DND-41 (cell line): ENCODE results near the gene MPO.

Source experiments
- ATAC-seq: fragments of 200-7000 bp; cut with Tn5 transposase; 3 replicates; pipeline ENCODE4 v1.9.1; 2021; ENCODE audit warnings: low read depth; ENCODE audit not compliant: insufficient read depth
- DNase-seq: peaks from one replicate; pipeline ENCODE4 v3.0.0-alpha.2; 2020
- H2AFZ ChIP-seq: 2 replicates; pipeline ENCODE4 v1.6.0; 2012; ENCODE audit warnings: low read depth, low read length
- H3K27ac ChIP-seq: 2 replicates; pipeline ENCODE4 v1.5.1; 2012; ENCODE audit warnings: low read length, inconsistent platforms
- H3K27me3 ChIP-seq: fragments of 200-600 bp; sonication (generic); 2 replicates; pipeline ENCODE4 v1.6.0; 2012; ENCODE audit warnings: low read length, mild to moderate bottlenecking, inconsistent platforms; ENCODE audit not compliant: insufficient read depth, poor library complexity
- H3K36me3 ChIP-seq: 2 replicates; pipeline ENCODE4 v1.5.1; 2012; ENCODE audit warnings: low read length, inconsistent platforms; ENCODE audit not compliant: insufficient read depth
- H3K4me1 ChIP-seq: 2 replicates; pipeline ENCODE4 v1.5.1; 2012; ENCODE audit warnings: mild to moderate bottlenecking, low read length; ENCODE audit not compliant: insufficient read depth
- H3K4me2 ChIP-seq: 2 replicates; pipeline ENCODE4 v1.6.0; 2012; ENCODE audit warnings: mild to moderate bottlenecking, moderate library complexity, low read length, inconsistent platforms; ENCODE audit not compliant: insufficient read depth
- H3K4me3 ChIP-seq, 2 experiments: fragments of 200-600 bp in 1 of 2; shearing (Covaris generic) in 1 of 2; 2 replicates each; pipeline ENCODE4 v1.5.1; 2012 to 2016; ENCODE audit warnings: inconsistent platforms in 2 of 2, low read length in 2 of 2, mild to moderate bottlenecking in 2 of 2, low read depth in 1 of 2, moderate library complexity in 1 of 2
- H3K79me2 ChIP-seq: 2 replicates; pipeline ENCODE4 v1.6.0; 2012; ENCODE audit warnings: low read length, inconsistent platforms; ENCODE audit not compliant: insufficient read depth
- H3K9ac ChIP-seq: 2 replicates; pipeline ENCODE4 v1.6.0; 2012; ENCODE audit warnings: low read depth, mild to moderate bottlenecking, inconsistent platforms, low read length, moderate library complexity
- H3K9me3 ChIP-seq: 2 replicates; pipeline ENCODE4 v1.5.1; 2012; ENCODE audit warnings: low read length, moderate library complexity, mild to moderate bottlenecking, inconsistent platforms; ENCODE audit not compliant: insufficient read depth, severe bottlenecking
- H4K20me1 ChIP-seq: 2 replicates; pipeline ENCODE4 v1.6.0; 2012; ENCODE audit warnings: low read length; ENCODE audit not compliant: insufficient read depth
- EZH2 ChIP-seq: IDR thresholded peaks from 3 replicates; pipeline ENCODE4 v1.6.1; 2012; ENCODE audit warnings: borderline replicate concordance, low read depth, mild to moderate bottlenecking, moderate library complexity, low read length, inconsistent platforms; ENCODE audit not compliant: severe bottlenecking
- TF ChIP-seq, protein P1 (sequence below): IDR thresholded peaks from 2 replicates; pipeline ENCODE4 v1.5.1; 2012; ENCODE audit warnings: borderline replicate concordance, low read length, moderate library complexity, mild to moderate bottlenecking; ENCODE audit not compliant: poor library complexity, severe bottlenecking; ENCODE audit errors: extremely low read depth

MPO gene

DNA sequence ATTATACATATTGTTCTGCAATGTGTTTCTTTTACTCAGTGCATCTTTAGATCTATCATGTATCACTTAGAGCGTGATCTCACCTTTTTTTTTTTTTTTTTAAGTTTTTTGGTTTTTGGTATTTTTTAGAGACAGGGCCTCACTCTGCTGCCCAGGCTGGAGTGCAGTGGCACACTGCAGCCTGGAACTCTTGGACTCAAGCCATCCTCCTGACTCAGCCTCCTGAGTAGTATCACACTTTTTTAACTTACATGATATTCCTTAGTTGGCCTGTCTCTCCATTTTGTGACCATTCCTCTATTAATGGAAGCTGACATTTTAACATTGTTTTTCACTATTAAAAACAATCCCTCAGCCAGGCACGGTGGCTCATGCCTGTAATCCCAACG, 4.7 kb upstream of the MPO start:
- Histone ChIP-seq H3K9me3 (no peaks in the 10 kb centered on the region), H3K4me3 (no peak overlapping the region), H4K20me1 (no peaks in the 10 kb centered on the region), H2AFZ (no peak overlapping the region), H3K27ac (no peak overlapping the region), H3K27me3 (no peaks in the 10 kb centered on the region), H3K9ac (no peak overlapping the region), H3K4me1 (peaks cover 22% of the 10 kb centered on the region), H3K36me3 (no peaks in the 10 kb centered on the region), H3K4me2 (no peak overlapping the region), H3K79me2 (no peaks in the 10 kb centered on the region)
- DNase-seq (no peak), ATAC-seq (no peak)
- TF ChIP-seq, protein P1, sequence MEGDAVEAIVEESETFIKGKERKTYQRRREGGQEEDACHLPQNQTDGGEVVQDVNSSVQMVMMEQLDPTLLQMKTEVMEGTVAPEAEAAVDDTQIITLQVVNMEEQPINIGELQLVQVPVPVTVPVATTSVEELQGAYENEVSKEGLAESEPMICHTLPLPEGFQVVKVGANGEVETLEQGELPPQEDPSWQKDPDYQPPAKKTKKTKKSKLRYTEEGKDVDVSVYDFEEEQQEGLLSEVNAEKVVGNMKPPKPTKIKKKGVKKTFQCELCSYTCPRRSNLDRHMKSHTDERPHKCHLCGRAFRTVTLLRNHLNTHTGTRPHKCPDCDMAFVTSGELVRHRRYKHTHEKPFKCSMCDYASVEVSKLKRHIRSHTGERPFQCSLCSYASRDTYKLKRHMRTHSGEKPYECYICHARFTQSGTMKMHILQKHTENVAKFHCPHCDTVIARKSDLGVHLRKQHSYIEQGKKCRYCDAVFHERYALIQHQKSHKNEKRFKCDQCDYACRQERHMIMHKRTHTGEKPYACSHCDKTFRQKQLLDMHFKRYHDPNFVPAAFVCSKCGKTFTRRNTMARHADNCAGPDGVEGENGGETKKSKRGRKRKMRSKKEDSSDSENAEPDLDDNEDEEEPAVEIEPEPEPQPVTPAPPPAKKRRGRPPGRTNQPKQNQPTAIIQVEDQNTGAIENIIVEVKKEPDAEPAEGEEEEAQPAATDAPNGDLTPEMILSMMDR = no peak
- TF ChIP-seq EZH2 = no peak

DNA sequence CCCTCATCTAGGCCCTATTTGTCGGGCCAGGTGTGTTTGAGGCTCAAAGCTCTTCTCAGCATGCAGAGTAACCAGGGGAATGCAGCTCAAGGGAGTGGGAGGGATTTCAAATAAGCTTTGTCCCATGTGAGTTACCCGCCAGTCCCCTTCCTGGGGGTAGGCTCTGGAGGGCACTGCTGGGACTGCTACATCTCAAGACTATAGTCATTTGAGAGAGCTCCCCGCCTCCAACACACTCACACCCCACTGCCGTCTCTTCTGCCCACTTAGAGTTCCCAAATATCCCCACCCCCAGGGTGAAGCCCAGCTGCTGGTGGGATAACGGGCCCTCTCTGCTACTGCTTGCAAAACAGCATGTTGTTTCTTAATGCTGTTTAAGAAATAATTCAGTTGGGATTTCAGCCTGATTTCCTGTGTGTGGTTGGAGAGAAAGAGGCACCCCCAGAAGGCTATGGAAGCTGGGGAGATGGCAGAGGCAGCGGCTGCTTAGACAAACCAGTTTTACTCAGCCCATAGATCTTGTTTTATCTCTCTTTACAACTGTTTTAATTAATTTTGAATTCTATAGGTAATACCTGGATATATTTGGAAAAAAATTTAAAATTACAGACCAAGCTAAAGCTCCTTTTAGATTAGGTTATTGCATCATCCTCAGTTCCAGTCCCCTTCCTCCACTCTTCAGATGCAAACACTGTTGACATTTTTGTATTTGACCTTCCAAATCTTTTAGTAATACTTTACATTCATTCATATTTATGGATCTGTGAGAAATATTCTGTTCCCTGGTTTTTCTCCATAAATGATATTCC, 4.1 kb upstream of the MPO start:
- Histone ChIP-seq H3K27me3 (no peaks in the 10 kb centered on the region), H3K79me2 (no peaks in the 10 kb centered on the region), H4K20me1 (no peaks in the 10 kb centered on the region), H3K4me1 (peaks cover 22% of the 10 kb centered on the region), H3K36me3 (no peaks in the 10 kb centered on the region), H2AFZ (peak overlapping the region; percentile 52; the same call in 1 of the 2 replicates), H3K9ac (no peak overlapping the region), H3K4me3 (no peak overlapping the region), H3K4me2 (no peak overlapping the region), H3K27ac (no peak overlapping the region; the same call in 1 of the 2 replicates), H3K9me3 (no peaks in the 10 kb centered on the region)
- ATAC-seq = peak; percentile 71
- TF ChIP-seq EZH2 = no peak
- TF ChIP-seq, protein P1 = peak; percentile 3
- peak; percentile 38 for DNase-seq

DNA sequence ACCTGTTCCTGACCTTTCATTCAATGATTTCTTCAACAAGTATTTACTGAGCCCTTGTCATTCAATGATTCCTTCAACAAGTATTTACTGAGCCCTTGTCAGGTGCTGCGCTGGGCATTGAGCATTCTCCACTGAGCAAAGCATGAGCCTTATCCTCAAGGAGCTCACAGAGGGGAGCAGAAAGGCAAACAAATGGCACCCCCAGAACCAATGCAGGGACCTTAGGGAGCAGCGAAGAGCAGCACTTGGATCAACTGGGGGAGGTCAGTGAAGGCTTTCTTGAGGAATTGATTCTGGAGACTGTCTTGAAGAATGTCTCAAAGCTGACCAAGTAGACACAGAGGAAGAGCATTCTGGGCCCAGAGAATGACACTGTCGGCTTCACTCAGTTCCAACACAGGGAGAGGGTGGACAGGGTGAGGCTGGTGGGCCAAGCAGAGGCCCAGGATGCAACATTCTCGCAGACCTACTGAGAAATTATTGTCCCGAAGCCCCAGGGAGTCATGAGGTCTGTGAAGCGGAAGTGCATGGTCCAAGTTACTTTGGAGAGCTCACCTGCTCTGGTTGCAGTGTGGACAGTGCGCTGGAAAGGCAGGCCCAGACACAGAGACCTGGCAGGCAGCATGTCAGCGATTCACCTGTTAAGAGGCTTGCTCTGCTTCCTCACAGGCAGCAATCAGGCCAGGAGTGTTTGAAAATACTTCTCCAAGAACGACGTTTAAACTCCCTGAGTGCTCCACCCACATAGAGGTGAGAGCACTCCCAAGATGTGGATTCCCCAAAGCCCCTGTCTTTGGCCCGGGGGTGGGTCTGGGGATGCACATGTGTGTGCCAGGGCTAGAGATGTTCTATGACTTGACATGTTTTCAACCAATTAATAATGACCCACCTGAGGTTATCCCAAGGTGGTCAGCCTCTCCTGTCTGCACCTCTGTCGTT, 3.2 kb upstream of the MPO start:
- Histone ChIP-seq H3K27ac (no peak overlapping the region; the same call in 1 of the 2 replicates), H2AFZ (no peak overlapping the region), H3K9ac (no peak overlapping the region), H3K4me2 (no peak overlapping the region), H3K36me3 (no peaks in the 10 kb centered on the region), H4K20me1 (no peaks in the 10 kb centered on the region), H3K9me3 (no peaks in the 10 kb centered on the region), H3K79me2 (no peaks in the 10 kb centered on the region), H3K27me3 (no peaks in the 10 kb centered on the region), H3K4me1 (peaks cover 22% of the 10 kb centered on the region), H3K4me3 (no peak overlapping the region)
- DNase-seq = no peak
- ATAC-seq = no peak
- TF ChIP-seq EZH2 = no peak
- TF ChIP-seq, protein P1 = no peak
